NCI-H187 treated with DMSO at 0.1 percent for 48 hours (cell line): ENCODE data around the gene ETV6.

Source experiments
- DNase-seq: peaks from one replicate; lab custom pipeline; 2025; lab: John Stamatoyannopoulos, UW

The ETV6 gene

DNA sequence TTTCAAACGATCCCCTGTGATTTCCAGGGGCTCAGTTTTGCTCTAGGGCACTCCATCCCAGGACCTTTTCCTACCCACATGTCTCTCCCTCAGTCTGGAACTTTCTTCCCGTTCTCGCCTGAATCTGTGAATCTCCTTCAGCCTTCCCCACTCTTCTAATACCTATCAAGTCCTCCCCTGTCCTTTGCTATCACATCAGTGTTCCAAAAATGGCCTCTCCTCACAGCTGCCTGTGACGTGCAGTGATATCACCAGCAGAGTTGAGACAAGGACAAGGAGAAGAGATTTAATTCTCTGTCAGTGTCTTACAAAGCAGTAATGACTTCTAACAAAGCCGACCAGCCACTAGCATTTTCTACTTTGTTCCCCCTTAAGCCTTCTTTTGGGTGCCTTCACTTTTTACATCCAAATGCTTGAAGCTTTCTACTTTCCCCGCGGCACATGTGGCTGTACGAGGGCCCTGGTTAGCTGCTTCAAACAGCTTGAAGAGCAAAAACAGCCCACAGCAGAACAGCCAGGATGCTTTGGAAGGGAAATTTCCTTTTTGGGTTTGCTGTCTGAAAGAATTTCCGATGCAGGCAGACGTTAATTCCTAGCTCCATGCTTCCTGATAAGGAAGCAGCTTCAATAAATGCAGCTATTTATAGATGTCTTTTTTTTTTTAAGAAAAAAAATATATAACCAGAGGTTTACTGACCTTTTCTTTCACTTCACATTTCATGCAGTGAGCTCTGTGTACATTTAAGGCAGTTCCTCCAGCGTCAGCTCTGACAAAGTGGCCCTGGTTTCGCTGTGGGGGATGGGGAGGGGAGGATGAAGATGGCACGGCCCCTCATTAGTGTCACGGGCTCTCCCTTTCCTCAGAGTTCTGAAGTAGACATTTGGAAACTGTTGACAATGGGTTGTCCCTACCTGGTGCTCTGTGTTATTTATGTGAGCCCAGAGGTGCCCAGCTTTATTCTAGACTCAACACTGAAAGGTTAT, 109.3 kb downstream of the ETV6 start:
- no peak for DNase-seq

DNA sequence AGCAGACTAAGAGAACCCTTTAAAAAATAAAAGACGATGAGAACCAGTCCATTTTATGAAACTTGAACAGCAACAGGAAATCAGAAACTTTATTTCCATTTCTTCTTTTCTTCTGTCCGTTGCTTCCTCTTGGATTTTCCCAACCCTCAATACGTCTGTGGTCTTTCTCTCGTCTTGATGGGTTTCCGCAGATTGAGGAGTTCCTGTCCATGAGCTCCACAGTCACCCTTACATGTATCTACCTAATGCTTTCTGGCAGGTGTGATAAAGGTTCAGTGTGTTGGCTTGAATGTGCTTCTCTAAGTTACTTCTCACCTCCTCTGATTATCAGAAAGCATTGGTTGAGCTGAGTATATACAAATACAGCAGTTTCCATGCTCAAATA, 110.0 kb downstream of the ETV6 start:
- no peak for DNase-seq

DNA sequence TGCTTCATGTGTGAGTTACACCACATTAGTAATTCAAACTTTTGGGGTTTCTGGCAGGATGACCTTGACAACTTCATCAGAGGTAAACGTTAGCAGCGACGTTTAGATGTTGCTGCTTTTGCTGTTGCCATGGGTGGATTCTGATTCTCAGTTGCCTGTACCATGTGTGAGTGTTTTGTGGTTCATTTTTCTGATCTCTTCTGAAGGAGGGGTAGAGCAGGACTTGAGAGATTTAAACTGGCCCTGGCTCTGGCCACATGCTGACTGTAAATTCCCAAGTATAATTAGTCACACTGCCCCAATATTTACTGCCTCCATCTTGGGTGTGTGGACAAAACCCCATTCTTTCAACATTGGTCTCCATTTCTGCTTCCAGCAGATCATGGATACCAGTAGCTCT, 110.4 kb downstream of the ETV6 start:
- DNase-seq: no peak

GRCh38 chr12:11761869-11762567, 112.5 kb downstream of the ETV6 start:
- DNase-seq: no peak

DNA sequence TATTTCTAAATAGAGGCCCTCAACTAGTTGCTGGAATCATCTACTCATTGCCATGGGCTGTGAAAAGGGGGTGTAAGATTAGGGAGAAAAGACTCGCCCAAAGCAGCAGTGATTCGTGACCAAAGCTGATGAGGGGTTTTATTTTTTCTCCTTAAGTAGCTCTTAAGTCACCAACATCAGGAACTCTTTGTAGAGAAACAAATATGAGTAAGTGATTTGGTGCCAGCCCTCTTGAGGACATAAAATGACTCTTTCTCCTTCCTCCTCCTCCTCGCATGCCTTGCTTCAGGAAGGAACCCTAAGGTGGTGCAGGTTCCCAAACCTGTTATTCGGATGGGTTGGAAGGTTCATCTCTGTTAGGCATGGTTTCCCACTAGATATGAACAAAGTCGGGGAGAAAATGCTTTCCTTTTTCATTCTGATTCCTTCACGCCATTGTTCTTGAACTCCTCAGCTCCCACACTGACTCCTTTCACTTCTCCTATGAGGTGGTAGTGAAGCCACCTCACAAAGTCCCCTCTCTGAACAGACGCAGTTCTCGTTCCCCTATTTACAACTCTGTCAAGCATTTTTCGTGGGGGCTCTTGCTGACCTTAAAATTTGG, 113.4 kb downstream of the ETV6 start:
- no peak for DNase-seq

- no peak for DNase-seq
These were observed 114.5 kb downstream of the ETV6 start for GRCh38 chr12:11763760-11764520.

GRCh38 chr12:11764837-11765236, 115.4 kb downstream of the ETV6 start:
- no peak for DNase-seq

- no peak for DNase-seq
These were observed 115.9 kb downstream of the ETV6 start for GRCh38 chr12:11765421-11765816.

GRCh38 chr12:11765817-11766794, 116.6 kb downstream of the ETV6 start:
- DNase-seq: no peak

DNA sequence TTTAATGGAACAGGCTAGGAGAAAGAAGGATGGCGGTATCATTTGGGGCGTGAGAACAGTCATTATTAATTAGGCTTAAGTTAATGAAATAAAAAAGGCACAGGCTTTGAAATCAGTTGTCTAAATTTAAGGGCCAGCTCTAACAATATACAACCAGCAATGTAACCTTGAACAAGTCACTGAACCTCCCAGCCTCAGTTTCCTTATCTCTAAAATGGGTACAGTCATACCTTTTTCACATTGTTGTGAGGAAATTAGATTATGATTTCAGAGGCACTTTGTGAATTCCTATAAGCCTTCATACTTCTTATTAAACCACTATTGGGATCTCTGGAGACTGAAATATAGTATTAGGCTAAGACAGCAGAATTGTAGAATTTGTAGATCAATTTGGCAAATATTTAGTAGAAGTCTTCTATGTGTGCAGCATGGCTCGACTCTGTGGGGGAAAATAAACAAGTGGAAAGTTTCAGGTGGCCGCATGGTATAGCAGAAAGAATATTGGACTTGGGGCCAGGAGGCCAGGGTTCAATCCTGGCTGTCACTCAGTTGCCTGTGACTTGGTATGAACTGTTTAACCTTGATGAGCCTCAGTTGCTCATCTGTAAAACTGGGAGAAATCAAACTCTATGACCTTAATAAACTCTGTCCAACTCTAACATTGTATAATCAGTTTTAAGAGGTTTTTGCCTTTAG, 117.7 kb downstream of the ETV6 start:
- DNase-seq: no peak

- DNase-seq: no peak
These were observed 118.3 kb downstream of the ETV6 start for GRCh38 chr12:11767798-11768197.

DNA sequence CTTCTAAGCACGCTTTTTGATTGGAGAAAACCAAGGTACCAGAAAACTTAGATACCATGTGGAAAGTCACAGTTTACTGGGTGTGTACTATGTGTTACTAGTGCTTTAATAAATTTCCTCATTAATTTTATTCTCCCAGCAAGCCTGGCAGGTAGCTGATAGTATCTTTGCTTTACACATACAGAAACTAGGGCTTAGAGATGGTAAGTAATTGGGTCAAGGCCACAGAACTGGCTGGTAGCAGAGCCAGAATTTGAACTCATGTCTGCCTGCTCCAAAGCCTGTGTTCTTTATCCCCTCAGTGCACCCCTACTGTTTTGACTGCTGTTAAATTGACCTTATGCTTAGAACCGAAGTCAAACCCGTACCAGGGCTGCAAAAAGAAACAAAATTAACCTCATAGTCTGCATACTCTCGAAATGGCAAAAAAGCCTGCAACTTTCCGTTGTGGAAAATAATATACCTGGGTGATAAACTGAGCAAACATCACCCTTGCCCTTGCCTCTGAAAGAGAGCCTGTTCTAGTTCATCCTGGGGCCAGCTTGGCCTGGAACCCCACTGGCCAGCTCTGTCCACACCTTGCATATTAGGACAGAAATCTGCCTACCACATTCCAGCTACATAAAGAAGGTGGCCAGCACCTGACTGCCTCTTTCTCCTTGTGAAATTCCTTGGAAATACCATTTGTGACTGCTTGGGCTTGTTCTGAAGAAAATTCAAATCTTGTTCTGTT, 118.9 kb downstream of the ETV6 start:
- DNase-seq: no peak

DNA sequence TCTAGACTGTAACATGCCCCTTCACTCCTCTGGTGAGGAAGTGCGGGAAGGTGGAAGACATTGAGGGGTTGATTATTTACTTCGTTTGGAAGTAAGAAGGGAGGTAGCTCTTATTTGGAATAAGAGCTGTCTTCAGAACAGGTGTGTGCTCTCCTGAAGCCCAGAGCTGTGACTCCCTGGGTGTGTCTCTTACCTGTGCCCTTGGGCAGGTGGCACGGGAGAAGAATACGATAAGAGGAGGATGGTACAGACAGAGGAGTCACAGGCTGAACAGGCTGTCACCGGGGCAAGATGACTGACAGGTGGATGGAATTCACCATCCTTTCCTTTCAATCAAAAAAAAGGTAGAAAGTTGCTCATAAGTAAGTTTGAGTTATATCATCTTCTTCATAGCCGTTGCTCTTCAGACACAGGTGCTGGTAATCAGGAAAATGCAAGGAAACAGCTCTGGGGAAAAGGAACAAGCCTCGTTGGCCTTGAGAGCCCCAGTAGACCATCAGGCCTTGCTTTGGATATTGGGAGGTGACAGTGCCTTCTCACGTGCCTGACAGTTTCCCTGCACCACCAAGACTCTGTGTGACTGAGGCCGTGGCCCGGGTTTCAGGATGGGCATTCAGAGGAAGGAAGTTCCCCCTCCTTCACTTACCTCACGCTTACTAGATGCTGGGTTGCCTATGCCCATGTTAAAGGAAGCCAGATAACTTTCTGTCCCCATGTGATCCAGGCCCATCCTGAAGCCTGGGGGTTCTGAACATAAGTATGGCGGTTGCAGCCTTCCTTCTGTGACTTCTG, 120.4 kb downstream of the ETV6 start:
- no peak for DNase-seq

DNA sequence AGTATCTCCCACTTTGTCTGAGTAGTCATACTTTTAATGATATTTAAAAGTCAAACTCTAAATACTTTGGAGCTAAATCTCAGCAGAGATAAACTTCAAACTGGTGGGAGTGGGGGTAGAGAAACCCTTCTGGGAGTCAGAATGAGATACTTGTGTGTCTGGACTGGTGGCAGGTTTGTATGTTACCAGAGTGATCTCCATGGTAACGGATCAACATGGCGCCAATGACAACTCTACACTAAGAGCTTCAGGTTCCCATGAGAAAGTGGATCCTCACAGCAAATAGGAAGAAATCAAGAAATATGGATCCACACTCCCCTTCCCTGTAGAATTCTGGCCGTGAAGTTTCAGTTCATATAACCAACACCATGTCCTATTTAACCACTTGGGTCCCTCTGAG, 121.9 kb downstream of the ETV6 start:
- DNase-seq: no peak

- no peak for DNase-seq
These were observed 122.5 kb downstream of the ETV6 start for GRCh38 chr12:11771895-11772502.

GRCh38 chr12:11773889-11774677, 124.6 kb downstream of the ETV6 start:
- DNase-seq: no peak

GRCh38 chr12:11774821-11775220, 125.3 kb downstream of the ETV6 start:
- no peak for DNase-seq
